ENCODE measurements around the gene HS3ST4. TPM values are rescaled to one million over a fixed set of nuclear protein-coding genes. Genes with fewer than 3 reads are reported as not detected.

The HS3ST4 gene
- total and polyA plus RNA-seq, 2 experiments from 2014 or later = 0.44 to 2.1 TPM

DNA sequence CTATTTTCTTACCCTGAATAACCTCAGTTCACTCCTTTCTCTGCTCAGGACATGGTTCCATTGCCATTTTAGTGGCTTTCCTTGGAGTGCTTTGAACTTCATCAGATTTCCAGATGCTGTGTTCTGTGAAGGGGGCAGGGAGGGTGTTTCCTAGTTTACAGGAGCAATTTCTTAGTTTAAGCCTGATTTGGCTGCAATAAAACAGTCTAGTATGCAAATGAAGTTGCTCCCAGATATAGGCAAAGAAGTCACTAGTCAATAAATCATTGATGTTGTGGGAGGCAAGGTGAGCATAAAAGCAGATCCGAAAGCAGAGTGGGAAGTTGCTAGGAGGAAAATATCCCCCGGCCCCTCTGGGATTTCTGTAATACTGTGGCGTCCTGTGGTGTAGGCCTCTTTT, 202.3 kb downstream of the HS3ST4 start:
- Mint-ChIP-seq H3K9me3 (peaks cover 92% of the 10 kb centered on the region), H3K4me1 (peaks cover 3% of the 10 kb centered on the region; the same call in 1 of the 3 replicates), H3K27ac (no peak overlapping the region), H3K27me3 (ENCODE audit: insufficient read depth, low read depth, poor library complexity) (no peaks in the 10 kb centered on the region), H3K4me3 (no peak overlapping the region), H3K36me3 (ENCODE audit: low read depth) (peaks cover 16% of the 10 kb centered on the region; the same call in 2 of the 3 replicates)
- ATAC-seq = no peak
- no peak overlapping the region for H3K27ac ChIP-seq (ENCODE audit: low read depth)
- H2AFZ ChIP-seq = no peak overlapping the region
- H3K36me3 ChIP-seq (ENCODE audit: insufficient read depth) = no peaks in the 10 kb centered on the region
- no peak for DNase-seq (ENCODE audit: low spot score)
- H3K27me3 ChIP-seq (ENCODE audit: insufficient read depth) = no peaks in the 10 kb centered on the region
- no peak overlapping the region for H3K4me2 ChIP-seq
- no peaks in the 10 kb centered on the region for H3K4me1 ChIP-seq (ENCODE audit: insufficient read depth)
- H3K4me3 ChIP-seq = no peak overlapping the region
- H3F3A ChIP-seq (replicated peaks; ENCODE audit: low read depth) = no peaks in the 10 kb centered on the region
- no peaks in the 10 kb centered on the region for H4K20me1 ChIP-seq (replicated peaks; ENCODE audit: insufficient read depth)
- H3K9me2 ChIP-seq (ENCODE audit: insufficient read depth) = no peaks in the 10 kb centered on the region
- TF ChIP-seq, protein P1, sequence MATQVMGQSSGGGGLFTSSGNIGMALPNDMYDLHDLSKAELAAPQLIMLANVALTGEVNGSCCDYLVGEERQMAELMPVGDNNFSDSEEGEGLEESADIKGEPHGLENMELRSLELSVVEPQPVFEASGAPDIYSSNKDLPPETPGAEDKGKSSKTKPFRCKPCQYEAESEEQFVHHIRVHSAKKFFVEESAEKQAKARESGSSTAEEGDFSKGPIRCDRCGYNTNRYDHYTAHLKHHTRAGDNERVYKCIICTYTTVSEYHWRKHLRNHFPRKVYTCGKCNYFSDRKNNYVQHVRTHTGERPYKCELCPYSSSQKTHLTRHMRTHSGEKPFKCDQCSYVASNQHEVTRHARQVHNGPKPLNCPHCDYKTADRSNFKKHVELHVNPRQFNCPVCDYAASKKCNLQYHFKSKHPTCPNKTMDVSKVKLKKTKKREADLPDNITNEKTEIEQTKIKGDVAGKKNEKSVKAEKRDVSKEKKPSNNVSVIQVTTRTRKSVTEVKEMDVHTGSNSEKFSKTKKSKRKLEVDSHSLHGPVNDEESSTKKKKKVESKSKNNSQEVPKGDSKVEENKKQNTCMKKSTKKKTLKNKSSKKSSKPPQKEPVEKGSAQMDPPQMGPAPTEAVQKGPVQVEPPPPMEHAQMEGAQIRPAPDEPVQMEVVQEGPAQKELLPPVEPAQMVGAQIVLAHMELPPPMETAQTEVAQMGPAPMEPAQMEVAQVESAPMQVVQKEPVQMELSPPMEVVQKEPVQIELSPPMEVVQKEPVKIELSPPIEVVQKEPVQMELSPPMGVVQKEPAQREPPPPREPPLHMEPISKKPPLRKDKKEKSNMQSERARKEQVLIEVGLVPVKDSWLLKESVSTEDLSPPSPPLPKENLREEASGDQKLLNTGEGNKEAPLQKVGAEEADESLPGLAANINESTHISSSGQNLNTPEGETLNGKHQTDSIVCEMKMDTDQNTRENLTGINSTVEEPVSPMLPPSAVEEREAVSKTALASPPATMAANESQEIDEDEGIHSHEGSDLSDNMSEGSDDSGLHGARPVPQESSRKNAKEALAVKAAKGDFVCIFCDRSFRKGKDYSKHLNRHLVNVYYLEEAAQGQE (IDR thresholded peaks at IDR 0.05; ENCODE audit: unreplicated experiment) = no peak
- no peak for TF ChIP-seq NANOG (IDR thresholded peaks at IDR 0.05; ENCODE audit: borderline replicate concordance)
- TF ChIP-seq, protein P2, sequence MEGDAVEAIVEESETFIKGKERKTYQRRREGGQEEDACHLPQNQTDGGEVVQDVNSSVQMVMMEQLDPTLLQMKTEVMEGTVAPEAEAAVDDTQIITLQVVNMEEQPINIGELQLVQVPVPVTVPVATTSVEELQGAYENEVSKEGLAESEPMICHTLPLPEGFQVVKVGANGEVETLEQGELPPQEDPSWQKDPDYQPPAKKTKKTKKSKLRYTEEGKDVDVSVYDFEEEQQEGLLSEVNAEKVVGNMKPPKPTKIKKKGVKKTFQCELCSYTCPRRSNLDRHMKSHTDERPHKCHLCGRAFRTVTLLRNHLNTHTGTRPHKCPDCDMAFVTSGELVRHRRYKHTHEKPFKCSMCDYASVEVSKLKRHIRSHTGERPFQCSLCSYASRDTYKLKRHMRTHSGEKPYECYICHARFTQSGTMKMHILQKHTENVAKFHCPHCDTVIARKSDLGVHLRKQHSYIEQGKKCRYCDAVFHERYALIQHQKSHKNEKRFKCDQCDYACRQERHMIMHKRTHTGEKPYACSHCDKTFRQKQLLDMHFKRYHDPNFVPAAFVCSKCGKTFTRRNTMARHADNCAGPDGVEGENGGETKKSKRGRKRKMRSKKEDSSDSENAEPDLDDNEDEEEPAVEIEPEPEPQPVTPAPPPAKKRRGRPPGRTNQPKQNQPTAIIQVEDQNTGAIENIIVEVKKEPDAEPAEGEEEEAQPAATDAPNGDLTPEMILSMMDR (conservative IDR thresholded peaks at IDR 0.05; ENCODE audit: low read depth in 2 of 2) = no peak
- TF ChIP-seq, protein P3, sequence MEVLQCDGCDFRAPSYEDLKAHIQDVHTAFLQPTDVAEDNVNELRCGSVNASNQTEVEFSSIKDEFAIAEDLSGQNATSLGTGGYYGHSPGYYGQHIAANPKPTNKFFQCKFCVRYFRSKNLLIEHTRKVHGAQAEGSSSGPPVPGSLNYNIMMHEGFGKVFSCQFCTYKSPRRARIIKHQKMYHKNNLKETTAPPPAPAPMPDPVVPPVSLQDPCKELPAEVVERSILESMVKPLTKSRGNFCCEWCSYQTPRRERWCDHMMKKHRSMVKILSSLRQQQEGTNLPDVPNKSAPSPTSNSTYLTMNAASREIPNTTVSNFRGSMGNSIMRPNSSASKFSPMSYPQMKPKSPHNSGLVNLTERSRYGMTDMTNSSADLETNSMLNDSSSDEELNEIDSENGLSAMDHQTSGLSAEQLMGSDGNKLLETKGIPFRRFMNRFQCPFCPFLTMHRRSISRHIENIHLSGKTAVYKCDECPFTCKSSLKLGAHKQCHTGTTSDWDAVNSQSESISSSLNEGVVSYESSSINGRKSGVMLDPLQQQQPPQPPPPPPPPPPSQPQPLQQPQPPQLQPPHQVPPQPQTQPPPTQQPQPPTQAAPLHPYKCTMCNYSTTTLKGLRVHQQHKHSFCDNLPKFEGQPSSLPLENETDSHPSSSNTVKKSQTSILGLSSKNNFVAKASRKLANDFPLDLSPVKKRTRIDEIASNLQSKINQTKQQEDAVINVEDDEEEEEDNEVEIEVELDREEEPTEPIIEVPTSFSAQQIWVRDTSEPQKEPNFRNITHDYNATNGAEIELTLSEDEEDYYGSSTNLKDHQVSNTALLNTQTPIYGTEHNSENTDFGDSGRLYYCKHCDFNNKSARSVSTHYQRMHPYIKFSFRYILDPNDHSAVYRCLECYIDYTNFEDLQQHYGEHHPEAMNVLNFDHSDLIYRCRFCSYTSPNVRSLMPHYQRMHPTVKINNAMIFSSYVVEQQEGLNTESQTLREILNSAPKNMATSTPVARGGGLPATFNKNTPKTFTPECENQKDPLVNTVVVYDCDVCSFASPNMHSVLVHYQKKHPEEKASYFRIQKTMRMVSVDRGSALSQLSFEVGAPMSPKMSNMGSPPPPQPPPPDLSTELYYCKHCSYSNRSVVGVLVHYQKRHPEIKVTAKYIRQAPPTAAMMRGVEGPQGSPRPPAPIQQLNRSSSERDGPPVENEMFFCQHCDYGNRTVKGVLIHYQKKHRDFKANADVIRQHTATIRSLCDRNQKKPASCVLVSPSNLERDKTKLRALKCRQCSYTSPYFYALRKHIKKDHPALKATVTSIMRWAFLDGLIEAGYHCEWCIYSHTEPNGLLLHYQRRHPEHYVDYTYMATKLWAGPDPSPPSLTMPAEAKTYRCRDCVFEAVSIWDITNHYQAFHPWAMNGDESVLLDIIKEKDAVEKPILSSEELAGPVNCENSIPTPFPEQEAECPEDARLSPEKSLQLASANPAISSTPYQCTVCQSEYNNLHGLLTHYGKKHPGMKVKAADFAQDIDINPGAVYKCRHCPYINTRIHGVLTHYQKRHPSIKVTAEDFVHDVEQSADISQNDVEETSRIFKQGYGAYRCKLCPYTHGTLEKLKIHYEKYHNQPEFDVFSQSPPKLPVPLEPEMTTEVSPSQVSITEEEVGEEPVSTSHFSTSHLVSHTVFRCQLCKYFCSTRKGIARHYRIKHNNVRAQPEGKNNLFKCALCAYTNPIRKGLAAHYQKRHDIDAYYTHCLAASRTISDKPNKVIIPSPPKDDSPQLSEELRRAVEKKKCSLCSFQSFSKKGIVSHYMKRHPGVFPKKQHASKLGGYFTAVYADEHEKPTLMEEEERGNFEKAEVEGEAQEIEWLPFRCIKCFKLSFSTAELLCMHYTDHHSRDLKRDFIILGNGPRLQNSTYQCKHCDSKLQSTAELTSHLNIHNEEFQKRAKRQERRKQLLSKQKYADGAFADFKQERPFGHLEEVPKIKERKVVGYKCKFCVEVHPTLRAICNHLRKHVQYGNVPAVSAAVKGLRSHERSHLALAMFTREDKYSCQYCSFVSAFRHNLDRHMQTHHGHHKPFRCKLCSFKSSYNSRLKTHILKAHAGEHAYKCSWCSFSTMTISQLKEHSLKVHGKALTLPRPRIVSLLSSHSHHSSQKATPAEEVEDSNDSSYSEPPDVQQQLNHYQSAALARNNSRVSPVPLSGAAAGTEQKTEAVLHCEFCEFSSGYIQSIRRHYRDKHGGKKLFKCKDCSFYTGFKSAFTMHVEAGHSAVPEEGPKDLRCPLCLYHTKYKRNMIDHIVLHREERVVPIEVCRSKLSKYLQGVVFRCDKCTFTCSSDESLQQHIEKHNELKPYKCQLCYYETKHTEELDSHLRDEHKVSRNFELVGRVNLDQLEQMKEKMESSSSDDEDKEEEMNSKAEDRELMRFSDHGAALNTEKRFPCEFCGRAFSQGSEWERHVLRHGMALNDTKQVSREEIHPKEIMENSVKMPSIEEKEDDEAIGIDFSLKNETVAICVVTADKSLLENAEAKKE (CRISPR knock-in tag; IDR thresholded peaks at IDR 0.05) = no peak
- no peak for TF ChIP-seq JUNB (IDR thresholded peaks at IDR 0.05; ENCODE audit: unreplicated experiment)
- TF ChIP-seq EZH2 (IDR thresholded peaks at IDR 0.05; ENCODE audit: low read depth, unreplicated experiment) = no peak
- TF ChIP-seq POLR2AphosphoS5 (IDR thresholded peaks at IDR 0.05; ENCODE audit: low read depth) = no peak
- TF ChIP-seq STAT1 (IDR thresholded peaks at IDR 0.05; ENCODE audit: unreplicated experiment) = no peak
- no peak for TF ChIP-seq EZH2phosphoT487 (IDR thresholded peaks at IDR 0.05; ENCODE audit: unreplicated experiment)
- no peaks in the 10 kb centered on the region; the same call in 1 of the 2 replicates for H3K79me2 ChIP-seq (replicated peaks; ENCODE audit: insufficient read depth)
